KG1 (cell line): ENCODE measurements around the gene DNHD1.

Experiments
- DNase-seq: peaks from one replicate; lab custom pipeline; 2025; lab: John Stamatoyannopoulos, UW

Gene DNHD1

GRCh38 chr11:6497069-6497839 lies at the start of gene DNHD1:
Gene DNHD1, plus strand, starts transcription at chr11:6497280. Its CDS starts 936 bp downstream, at chr11:6498216.
- no peak for DNase-seq

DNA sequence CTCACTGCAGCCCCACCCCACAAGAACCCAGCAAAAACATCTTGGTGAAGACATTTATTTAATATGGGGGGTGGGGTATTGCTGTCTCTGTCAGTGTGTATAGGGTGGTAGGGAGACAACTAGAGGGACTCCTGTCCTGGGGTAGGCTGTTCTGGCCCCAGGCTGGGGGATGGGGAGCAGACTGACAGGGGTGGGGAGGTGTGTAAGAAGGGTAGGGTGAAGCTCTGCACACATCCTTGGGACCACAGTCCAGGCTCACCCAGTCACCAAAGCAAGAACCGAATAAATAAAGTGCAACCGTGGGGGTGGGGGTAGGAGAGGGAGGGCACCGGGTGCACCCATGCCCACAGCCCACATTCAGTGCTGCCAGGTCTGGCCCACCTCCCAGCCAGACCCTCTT lies 48.5 kb upstream of the DNHD1 start:
- DNase-seq = no peak

DNA sequence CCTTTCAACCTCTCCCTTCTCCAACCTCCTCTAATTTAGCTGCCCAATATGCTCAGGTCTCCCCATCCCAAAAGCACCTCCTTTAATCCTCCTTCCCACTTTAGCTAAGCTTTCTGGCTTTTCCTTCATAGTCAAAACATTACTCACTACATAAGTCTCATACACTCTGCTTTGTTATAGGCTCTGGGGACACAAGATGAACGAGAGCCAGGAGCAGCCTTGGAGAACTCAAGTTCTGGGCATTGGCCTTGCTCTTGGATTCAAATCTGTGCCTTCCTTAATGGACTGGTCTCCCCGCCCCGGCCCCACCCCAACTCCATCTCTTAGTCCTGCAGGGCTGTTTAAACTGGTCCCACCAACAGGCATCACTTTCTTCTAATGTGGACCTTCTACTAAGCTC lies 44.9 kb upstream of the DNHD1 start:
- DNase-seq = no peak

- DNase-seq = no peak
These were observed 43.9 kb upstream of the DNHD1 start for GRCh38 chr11:6453152-6453551.

DNA sequence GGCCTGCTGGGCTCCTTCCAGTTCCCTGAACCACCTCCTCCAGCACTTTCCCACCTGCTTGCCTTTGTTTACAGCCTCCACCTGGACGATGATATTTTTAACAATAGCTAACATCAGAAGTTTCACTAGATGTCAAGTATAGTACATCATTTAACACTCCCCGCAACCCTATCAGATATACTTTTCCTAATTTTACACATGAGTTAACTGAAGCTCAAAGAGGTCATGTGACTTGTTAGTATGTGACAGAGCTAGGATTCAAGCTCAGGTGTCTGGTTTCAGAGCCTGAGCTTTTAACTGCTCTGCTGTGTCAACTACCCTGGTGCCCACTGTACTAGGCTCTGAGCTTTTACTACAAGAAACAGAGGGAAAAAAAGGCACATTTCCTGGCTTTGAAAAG lies 42.0 kb upstream of the DNHD1 start:
- no peak for DNase-seq

DNA sequence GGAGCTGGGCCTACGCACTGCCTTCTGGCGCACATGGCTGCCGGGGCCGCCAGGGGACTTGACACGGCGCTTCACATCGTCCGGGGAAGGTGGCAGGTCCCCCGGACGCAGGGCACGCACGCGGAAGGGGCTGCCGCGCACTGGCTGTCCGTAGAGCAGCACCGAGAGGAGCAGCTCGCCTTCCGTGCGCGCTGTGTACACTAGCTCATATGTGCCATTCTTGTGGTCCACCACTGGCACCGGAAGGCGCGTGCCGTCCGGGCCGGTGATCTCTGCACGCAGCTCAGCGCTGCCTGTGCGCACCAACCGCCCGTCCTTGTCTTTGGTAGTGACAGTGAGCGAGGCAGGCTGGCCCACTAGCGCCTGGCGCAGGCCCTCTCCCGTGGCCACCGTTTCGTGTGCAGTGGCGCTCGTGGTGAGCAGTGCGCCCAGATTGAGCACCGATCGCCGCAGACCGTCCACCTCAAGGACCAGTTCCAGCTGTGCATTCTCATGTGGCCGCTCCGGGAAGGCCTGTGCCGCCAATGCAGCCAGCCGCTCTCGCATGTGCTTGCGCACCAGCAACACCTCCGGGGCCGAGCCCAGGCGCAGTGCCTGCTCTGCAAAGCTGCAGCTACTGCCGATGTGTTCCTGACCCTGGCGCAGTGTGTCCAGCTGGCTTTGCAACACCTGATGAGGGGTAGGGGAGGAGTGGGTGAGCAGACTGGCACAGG lies 40.6 kb upstream of the DNHD1 start:
- DNase-seq = no peak

DNA sequence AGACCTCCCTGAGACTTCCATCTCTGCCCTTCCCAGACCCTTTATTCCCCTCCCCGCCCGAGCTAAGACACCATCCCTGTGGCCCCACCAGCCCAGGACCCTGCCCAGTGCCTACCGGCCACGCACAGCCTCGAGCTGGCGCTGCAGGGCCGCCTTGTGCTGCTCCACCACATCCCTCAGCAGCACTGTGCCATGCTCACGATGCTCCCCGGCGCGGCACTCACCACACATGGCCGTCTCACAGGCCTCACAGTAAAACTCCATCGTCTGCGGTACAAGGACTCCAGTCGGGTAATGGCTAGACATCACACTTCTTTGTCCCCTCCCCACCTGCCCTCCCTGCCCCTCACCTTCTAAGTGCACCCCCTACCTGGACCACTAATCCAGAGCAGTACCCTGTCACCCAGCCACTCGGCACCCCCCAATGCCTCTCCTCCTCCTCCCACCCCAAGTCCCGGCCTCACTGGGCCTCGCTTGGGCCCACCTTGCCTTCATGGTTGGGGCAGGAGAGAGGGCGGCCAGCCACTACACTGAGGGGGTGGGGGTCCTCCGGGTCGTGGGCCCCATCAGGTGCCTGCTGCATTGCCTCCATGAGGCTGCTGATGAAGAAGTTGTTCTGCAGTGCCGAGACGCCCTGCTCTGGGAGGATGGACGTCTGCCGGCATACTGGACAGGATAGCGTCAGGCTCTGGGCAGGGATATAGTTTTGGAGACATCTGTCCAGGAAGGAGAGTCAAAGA lies 39.3 kb upstream of the DNHD1 start:
- DNase-seq = no peak

DNA sequence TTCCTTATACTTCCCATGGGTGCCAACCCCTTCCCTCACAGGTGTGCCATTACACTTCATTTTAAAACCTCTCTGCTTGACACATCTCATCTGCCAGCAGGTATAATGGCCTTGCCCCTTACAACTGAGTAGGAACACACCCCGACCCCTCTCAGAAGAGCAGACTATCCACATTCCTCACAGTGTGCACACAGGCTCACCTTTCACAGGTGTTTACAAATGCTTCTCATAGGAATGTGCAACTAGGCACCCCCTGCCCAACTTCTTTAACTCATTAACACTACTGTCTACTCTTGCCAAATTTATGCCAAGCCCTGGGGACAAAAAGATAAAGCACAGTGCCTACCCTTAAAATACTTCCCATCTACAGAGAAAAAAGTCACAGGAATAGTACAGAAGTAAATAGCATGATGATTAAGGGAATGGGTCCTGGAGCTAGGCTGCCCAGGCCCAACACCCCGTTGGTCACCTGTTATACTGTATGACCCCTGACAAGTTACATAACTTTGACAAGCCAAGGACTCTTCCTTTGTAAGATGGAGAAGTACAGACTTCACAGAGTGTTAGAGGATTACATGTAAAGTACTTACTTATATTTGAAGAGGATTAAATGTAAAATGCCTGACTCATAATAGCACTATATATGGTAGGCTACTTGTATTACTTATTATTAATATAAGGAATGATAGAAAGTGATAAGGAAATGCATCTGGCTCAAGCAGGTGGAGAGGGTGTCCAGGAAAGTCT lies 38.6 kb upstream of the DNHD1 start:
- no peak for DNase-seq

DNA sequence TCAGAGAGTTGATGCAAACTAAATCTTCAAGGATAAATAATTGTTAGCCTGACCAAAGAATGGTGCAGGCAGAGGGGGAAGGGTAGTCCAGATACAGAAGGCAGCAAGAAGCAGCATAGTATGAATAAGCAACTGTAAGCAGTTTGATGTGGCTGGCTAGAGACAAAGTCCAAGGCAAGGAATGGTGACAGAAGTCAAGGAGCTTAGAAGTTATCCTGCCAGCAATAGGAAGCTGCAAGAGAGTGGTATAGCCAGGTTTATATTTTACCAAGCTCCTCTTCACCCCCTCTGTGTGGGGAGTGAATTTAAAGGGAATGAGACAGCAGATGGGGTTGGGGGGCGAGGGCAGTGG lies 38.0 kb upstream of the DNHD1 start:
- no peak for DNase-seq

DNA sequence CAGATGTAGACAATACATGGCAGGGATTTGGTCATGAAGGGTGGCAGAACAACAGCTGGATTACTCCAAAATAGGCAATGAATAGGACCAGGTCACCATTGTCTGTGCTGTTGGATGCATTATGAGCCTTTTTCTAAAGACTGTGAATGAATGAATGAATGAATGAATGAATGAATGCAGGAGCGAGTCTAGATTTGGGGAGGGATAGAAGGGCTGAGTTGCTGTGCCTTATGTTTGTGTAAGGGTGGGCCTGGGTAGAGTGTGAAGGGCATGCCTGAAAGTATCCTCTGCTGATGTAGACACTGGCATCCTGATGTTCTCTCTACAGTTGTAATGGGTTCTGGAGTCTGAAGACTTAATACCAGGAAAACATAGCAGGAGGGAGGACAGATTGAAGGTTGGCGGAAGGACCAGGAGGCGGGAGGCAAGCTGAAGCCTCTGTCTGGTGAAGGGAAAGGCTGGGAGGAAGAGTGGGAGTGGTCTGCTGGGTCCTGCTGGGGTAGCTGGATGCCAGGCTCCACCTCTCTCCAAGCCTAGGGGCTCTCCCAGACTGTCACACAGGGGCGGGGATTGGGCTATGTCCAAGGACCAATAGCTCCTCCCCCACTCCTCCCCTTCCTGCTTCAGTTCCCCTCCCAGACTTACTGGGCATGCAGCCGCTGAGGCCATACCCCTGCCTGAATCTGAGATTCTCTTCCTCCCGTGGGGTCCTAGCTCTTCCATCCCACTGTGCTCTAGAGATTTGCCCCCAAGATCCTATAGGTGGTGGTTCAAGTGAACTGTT lies 28.2 kb upstream of the DNHD1 start:
- DNase-seq = no peak

DNA sequence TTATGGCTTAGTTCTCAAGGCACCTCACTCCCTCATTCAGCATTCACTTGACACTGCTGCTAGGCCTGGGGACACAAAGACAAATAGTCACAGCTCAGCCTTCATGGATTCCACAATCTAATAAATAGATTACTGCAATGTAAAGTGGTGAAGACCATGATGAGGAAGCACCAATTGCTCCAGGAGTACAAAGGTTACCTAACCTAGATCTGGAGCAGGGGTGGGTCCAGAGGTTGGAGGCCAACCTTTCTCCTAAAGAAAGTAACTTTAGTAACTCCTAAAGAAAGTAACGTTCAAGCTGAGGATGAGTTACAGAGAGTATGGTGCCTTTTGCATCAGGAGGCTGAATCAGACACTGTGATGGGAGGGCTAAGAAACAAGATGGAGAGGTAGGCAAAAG lies 27.5 kb upstream of the DNHD1 start:
- DNase-seq = no peak

- no peak for DNase-seq
These were observed 24.1 kb upstream of the DNHD1 start for GRCh38 chr11:6472934-6473333.

DNA sequence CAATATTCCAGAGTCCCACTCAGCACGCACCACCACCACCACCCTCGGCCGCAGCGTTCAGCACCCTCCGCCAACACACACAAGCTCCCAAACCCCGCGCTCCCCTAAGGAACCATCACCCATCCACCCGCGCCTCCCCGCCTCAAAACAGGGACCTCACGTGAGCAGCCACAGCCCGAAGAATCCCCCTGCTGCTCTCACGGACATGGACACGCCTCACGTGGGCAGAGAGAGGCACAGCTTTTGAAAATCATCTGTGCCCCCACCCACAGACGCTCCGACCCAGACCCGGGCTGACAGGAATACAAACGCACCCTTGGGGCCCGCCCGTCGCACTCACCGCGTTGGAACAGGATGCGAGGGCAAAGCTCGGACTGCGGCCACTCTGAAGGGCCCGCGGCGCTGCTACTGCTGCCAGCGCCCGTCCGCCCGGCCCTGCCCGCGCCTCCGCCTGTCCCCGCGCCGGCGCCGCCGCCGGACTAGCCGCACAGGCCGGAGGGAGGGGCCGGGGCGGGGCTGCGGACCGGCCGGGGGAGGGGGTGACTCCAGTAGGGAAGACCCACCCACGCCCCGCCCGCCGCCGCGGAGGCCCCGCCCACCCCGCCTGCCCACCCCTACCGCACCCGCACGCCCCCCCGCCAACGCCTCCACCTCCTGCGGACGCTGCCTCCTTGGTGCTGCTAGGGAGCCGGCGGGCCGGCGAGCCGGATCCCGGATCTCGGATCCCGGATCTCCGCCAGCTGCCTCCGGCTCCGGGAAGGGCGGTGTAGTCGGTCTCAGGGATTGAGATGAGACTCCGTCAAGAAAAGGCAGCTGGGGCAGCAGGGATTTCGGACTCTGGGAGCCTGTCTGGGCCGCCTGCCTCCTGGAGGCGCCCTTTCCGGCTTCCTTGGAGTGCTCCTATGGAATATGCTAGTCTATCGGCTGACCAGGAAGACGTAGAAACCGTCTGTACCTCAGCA lies 23.3 kb upstream of the DNHD1 start, which contains the start of gene TRIM3:
TRIM3 (minus strand) TSS at position 491 of the 962 bp plus-strand sequence. CDS start 8,246 bp downstream, outside the sequence.
- DNase-seq = no peak

DNA sequence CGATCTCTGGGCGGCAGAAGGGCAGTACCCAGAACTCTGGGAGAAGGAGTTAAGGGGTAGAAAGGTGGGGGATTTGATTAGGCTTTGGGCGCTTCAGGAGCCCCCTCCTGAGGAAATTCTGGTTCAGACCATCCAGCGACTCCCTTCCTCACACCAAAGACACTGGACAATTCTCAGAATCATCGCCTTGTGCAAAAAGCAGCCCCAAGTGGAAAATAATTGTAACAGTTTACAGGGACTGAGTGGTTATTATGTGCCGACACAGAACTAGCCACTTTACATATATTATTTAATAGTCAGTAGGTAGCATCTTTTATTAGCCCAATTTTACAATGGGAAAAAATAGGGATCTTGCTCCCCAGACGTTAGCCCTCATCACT lies 22.7 kb upstream of the DNHD1 start:
- no peak for DNase-seq

DNA sequence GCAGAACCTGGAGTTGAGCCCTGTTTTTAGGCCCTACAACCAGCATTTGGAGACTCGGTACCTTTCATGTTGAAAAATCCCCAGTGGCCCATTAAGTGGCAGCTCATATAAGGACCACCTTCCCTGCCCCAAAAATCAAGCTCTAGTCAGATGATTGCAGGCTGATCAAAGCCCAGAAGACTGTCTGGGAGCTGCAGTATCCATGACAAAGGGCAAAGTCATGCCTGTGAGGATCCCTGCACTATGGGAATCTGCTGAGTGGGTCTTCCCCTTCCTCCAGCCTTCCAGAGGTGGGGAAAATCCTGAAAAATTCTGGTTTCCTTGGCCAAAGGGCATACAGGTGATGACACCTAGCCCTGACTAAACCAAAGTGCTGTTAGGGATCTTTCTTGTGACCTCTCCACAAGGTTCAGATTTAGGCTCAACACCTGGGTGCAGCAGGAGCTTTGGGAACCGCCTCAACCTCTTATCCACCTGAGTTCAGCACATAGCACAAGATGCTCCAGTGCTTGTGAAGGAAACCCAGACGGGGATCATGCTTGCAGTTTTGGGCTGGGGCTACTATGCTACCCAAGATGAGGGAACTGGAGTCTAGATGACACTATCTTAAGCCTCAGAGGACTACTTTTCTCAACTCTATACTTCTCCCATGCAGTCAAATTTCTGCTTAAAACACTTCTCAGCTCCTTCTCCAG lies 22.1 kb upstream of the DNHD1 start:
- DNase-seq = no peak

- no peak for DNase-seq
These were observed 21.1 kb upstream of the DNHD1 start for GRCh38 chr11:6475936-6476335.

DNA sequence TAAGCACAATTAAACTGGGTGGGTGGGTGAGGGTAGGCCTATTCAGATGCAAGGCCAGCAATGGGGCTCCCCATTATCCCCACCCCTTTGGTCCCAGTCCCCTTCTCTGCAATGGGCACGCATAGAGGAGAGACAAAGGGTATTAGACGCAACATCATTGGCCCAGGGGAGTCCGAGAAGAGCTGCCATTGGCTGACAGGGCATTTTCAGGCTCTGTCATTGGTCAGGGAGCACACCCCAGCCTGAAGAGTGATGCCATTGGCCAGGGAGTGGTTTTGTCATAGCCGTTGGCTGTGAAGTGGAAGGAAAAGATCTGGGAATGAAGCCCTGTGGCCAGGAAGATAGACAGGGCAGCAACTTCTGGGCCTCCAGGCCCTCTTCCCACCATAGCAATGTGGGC lies 20.5 kb upstream of the DNHD1 start:
- DNase-seq = no peak

DNA sequence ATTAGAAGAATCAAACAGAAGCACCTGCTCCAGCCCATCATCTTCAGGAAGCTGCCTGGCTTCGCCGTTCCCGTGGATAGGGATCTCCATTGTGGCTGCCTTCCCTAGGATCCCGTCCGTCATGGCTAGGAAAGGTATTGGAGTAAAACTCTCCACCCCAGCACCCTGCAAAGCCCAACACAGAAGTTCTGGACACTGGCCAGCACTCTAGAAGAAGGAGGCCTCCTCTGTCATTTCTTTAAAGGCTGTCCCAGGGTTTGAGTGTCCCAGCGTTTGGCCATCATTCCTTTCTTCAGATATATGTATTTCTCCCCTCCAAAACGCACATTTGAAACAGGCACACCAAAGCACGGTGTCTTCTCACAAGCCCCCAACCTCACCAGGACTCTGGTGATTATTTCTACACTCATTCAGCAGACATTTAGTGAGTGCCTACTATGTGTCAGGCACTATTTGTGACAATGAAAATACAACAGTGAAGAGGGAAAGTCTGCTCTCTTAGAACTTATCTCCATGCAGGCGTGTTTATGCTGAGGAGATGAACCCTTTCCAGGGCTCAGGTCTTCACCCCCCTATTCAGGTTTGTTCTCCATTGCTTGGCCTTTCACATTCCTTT lies 16.7 kb upstream of the DNHD1 start:
- no peak for DNase-seq
